GM04503 (cell line): ENCODE data around the gene MRPL24.

ENCODE experiments used
- DNase-seq: peaks from one replicate; pipeline ENCODE4 v3.0.0-alpha.2; 2012; ENCODE audit warnings: low read depth

The MRPL24 gene

GRCh38 chr1:156692441-156692924, 48.4 kb downstream of the MRPL24 start:
- DNase-seq, result no peak

GRCh38 chr1:156691665-156692440, 49.0 kb downstream of the MRPL24 start:
- no peak for DNase-seq

GRCh38 chr1:156691191-156691590, 49.7 kb downstream of the MRPL24 start:
- no peak for DNase-seq

GRCh38 chr1:156690675-156691036, 50.2 kb downstream of the MRPL24 start:
- no peak for DNase-seq

- DNase-seq, result no peak
Measured at GRCh38 chr1:156689953-156690674, 50.8 kb downstream of the MRPL24 start.

- no peak for DNase-seq
Measured at GRCh38 chr1:156689035-156689952, 51.6 kb downstream of the MRPL24 start.
